HG02884 (cell line): ENCODE data around the gene KIF22.
"Not testable (repeated sequence)": the region's sequence is repeated elsewhere in the genome, so short reads cannot be mapped to it uniquely, and the experiment has no call there.

Experiments
- ATAC-seq: cut with Tn5 transposase; IDR thresholded peaks from one replicate; pipeline ENCODE4 v1.9.1; 2021; ENCODE audit warnings: mild to moderate bottlenecking, moderate library complexity; ENCODE audit not compliant: unreplicated experiment

Gene KIF22

GRCh38 chr16:29812754-29813643, 22.4 kb downstream of the KIF22 start:
- no peak for ATAC-seq

- no peak for ATAC-seq
These were observed 23.4 kb downstream of the KIF22 start for GRCh38 chr16:29813644-29814562.

GRCh38 chr16:29814592-29814991, 24.0 kb downstream of the KIF22 start:
- ATAC-seq: no peak

- ATAC-seq: no peak
These were observed 24.6 kb downstream of the KIF22 start for GRCh38 chr16:29815032-29815721.

- peak; percentile 46 for ATAC-seq
These were observed 25.5 kb downstream of the KIF22 start, which contains the start of gene PAGR1 for GRCh38 chr16:29815793-29816693. TSS of gene PAGR1 (plus strand) at chr16:29816152. CDS start at chr16:29816526, 374 bp downstream.

GRCh38 chr16:29816694-29817441, 26.3 kb downstream of the KIF22 start:
- ATAC-seq: peak; percentile 7

- no peak for ATAC-seq
These were observed 27.5 kb downstream of the KIF22 start for GRCh38 chr16:29818082-29818481.

GRCh38 chr16:29819506-29819905, 29.0 kb downstream of the KIF22 start:
- no peak for ATAC-seq

GRCh38 chr16:29820271-29820701, 29.7 kb downstream of the KIF22 start, which contains the start of gene MVP:
TSS of gene MVP (plus strand) at chr16:29820462. CDS start at chr16:29830550, 10,088 bp downstream.
- ATAC-seq: no peak

- no peak for ATAC-seq
These were observed 30.4 kb downstream of the KIF22 start for GRCh38 chr16:29820730-29821642.

- ATAC-seq: no peak
These were observed 31.1 kb downstream of the KIF22 start for GRCh38 chr16:29821643-29822115.

- ATAC-seq: no peak
These were observed 34.1 kb downstream of the KIF22 start for GRCh38 chr16:29824589-29825144.

- no peak for ATAC-seq
These were observed 34.8 kb downstream of the KIF22 start for GRCh38 chr16:29825145-29826044.

- no peak for ATAC-seq
These were observed 35.8 kb downstream of the KIF22 start for GRCh38 chr16:29826342-29826695.

- ATAC-seq: no peak
These were observed 40.2 kb downstream of the KIF22 start for GRCh38 chr16:29830774-29831173.

GRCh38 chr16:29831490-29831889, 40.9 kb downstream of the KIF22 start:
- ATAC-seq: no peak

- not testable (repeated sequence) for ATAC-seq
These were observed 42.7 kb downstream of the KIF22 start for GRCh38 chr16:29833219-29833618.
